MM.1S (cell line): ENCODE data around the gene SPIRE1.

ENCODE experiments used
- EZH2 ChIP-seq: fragments of 300-600 bp; sonication (generic); optimal IDR thresholded peaks from 2 replicates; pipeline ENCODE3; 2017; ENCODE audit warnings: low read depth, mild to moderate bottlenecking, antibody characterized with exemption, low read length, mixed read lengths
- EZH2phosphoT487 ChIP-seq: fragments of 300-600 bp; sonication (generic); IDR thresholded peaks from 2 replicates; pipeline ENCODE4 v1.6.1; 2018; ENCODE audit warnings: antibody characterized with exemption, low read length
- TF ChIP-seq, protein P1 (sequence below): fragments of 300-600 bp; sonication (generic); IDR thresholded peaks from 2 replicates; pipeline ENCODE4 v1.5.1; 2016; ENCODE audit warnings: antibody characterized with exemption, low read length, mixed read lengths

DNA sequence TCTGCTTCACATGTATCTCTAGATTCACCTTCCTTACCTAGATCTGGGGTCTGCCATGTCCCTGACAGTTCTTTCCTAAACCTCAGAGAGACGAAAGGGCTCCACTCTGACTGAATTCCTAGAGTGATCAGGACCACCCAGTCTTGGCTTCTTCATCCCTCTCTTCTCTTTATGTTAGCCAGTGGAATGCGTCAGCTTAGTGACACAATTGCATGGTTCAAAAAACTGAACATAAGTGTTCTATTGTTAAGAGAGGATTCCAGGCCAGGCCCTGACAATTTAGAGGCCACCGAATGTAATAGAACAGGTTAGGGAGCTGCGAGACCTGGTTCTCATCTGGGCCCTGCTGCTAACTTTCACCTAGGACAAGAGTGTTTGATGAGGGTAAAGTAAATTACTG lies 240.2 kb downstream of the SPIRE1 start:
- TF ChIP-seq, protein P1, sequence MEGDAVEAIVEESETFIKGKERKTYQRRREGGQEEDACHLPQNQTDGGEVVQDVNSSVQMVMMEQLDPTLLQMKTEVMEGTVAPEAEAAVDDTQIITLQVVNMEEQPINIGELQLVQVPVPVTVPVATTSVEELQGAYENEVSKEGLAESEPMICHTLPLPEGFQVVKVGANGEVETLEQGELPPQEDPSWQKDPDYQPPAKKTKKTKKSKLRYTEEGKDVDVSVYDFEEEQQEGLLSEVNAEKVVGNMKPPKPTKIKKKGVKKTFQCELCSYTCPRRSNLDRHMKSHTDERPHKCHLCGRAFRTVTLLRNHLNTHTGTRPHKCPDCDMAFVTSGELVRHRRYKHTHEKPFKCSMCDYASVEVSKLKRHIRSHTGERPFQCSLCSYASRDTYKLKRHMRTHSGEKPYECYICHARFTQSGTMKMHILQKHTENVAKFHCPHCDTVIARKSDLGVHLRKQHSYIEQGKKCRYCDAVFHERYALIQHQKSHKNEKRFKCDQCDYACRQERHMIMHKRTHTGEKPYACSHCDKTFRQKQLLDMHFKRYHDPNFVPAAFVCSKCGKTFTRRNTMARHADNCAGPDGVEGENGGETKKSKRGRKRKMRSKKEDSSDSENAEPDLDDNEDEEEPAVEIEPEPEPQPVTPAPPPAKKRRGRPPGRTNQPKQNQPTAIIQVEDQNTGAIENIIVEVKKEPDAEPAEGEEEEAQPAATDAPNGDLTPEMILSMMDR: no peak
- TF ChIP-seq EZH2 (no peak), EZH2phosphoT487 (no peak)
